Parathyroid adenoma (tissue), 2 donors: Measurements from ENCODE around the gene VPS13D.

Source experiments
- H2AFZ ChIP-seq: fragments of 300-600 bp; sonication (generic); one replicate; pipeline ENCODE4 v1.7.0; 2017; ENCODE audit warnings: antibody characterized with exemption, mild to moderate bottlenecking
- H3K27ac ChIP-seq: fragments of 300-600 bp; sonication (generic); one replicate; pipeline ENCODE4 v1.7.0; 2017
- H3K27me3 ChIP-seq: fragments of 300-600 bp; sonication (generic); one replicate; pipeline ENCODE4 v1.7.0; 2017; ENCODE audit warnings: low read length; ENCODE audit not compliant: control insufficient read depth, insufficient read depth
- H3K36me3 ChIP-seq: fragments of 300-600 bp; sonication (generic); one replicate; pipeline ENCODE4 v1.7.0; 2017; ENCODE audit warnings: low read length; ENCODE audit not compliant: control insufficient read depth, insufficient read depth
- H3K4me1 ChIP-seq: fragments of 300-600 bp; sonication (generic); one replicate; pipeline ENCODE4 v1.7.0; 2017; ENCODE audit warnings: control low read depth
- H3K4me2 ChIP-seq: fragments of 300-600 bp; sonication (generic); one replicate; pipeline ENCODE4 v1.7.0; 2017; ENCODE audit warnings: low read length
- H3K4me3 ChIP-seq: fragments of 300-600 bp; sonication (generic); one replicate; pipeline ENCODE4 v1.7.0; 2017; ENCODE audit warnings: low read depth, low read length
- H3K79me2 ChIP-seq: fragments of 300-600 bp; sonication (generic); one replicate; pipeline ENCODE4 v1.7.0; 2017; ENCODE audit warnings: control low read depth
- H3K9ac ChIP-seq: fragments of 300-600 bp; sonication (generic); one replicate; pipeline ENCODE4 v1.7.0; 2017; ENCODE audit warnings: mild to moderate bottlenecking
- H3K9me3 ChIP-seq: fragments of 300-600 bp; sonication (generic); one replicate; pipeline ENCODE4 v1.7.0; 2017; ENCODE audit warnings: low read length; ENCODE audit not compliant: control insufficient read depth
- TF ChIP-seq, protein P1 (sequence below): fragments of 300-600 bp; sonication (generic); IDR thresholded peaks from one replicate; pipeline ENCODE4 v1.7.0; 2017; ENCODE audit warnings: antibody characterized with exemption, mild to moderate bottlenecking
- donor health status: primary hyperparathyroidism.

The VPS13D gene

GRCh38 chr1:12539320-12539704 is 309.5 kb downstream of the VPS13D start:
- Histone ChIP-seq H3K27me3 (no peaks in the 10 kb centered on the region), H3K36me3 (no peaks in the 10 kb centered on the region), H3K4me3 (no peak overlapping the region), H3K9me3 (no peaks in the 10 kb centered on the region), H3K79me2 (no peaks in the 10 kb centered on the region), H3K4me1 (no peaks in the 10 kb centered on the region), H3K9ac (no peak overlapping the region), H3K27ac (no peak overlapping the region), H3K4me2 (no peak overlapping the region), H2AFZ (no peak overlapping the region)
- TF ChIP-seq, protein P1, sequence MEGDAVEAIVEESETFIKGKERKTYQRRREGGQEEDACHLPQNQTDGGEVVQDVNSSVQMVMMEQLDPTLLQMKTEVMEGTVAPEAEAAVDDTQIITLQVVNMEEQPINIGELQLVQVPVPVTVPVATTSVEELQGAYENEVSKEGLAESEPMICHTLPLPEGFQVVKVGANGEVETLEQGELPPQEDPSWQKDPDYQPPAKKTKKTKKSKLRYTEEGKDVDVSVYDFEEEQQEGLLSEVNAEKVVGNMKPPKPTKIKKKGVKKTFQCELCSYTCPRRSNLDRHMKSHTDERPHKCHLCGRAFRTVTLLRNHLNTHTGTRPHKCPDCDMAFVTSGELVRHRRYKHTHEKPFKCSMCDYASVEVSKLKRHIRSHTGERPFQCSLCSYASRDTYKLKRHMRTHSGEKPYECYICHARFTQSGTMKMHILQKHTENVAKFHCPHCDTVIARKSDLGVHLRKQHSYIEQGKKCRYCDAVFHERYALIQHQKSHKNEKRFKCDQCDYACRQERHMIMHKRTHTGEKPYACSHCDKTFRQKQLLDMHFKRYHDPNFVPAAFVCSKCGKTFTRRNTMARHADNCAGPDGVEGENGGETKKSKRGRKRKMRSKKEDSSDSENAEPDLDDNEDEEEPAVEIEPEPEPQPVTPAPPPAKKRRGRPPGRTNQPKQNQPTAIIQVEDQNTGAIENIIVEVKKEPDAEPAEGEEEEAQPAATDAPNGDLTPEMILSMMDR: no peak

GRCh38 chr1:12539705-12540579 is 310.1 kb downstream of the VPS13D start:
- Histone ChIP-seq H2AFZ (no peak overlapping the region), H3K4me1 (no peaks in the 10 kb centered on the region), H3K4me2 (no peak overlapping the region), H3K79me2 (no peaks in the 10 kb centered on the region), H3K27ac (no peak overlapping the region), H3K9me3 (no peaks in the 10 kb centered on the region), H3K4me3 (no peak overlapping the region), H3K36me3 (no peaks in the 10 kb centered on the region), H3K9ac (no peak overlapping the region), H3K27me3 (no peaks in the 10 kb centered on the region)
- TF ChIP-seq, protein P1: no peak

DNA sequence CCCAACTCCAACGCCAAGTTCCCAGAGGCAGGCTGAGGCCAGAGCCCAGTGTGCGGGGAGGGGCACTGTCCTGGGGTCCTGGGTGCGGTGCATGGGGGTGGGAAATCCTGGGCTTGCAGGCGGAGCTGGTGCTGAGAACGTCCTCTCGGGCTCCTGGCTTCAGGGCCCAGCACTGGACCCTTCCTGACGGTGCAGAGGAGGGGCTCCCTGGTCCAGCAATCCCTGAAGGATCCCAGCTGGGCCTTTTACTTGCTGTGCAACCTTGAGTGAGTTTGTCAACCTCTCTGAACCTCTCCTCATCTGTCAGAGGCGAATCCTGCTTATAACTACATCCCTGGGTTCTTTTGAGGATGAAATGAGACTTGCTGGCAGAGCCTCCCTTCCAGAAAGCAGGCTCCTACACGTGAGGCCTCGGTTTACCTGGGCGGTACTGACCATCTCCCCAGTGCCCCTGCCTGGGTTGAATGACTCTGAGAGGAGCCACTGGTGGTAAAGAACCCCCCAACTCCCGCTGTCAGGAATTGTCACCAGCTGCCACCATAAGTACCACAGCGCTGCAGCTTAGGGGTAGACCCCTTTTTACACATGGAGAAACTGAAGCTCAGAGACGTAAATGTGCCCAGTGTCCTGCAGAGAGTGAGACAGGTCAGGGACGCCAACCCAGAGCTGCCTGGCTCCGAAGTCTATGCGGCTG is 310.9 kb downstream of the VPS13D start:
- Histone ChIP-seq H3K4me2 (no peak overlapping the region), H3K4me1 (no peaks in the 10 kb centered on the region), H3K36me3 (no peaks in the 10 kb centered on the region), H3K4me3 (no peak overlapping the region), H2AFZ (no peak overlapping the region), H3K9ac (no peak overlapping the region), H3K27ac (no peak overlapping the region), H3K27me3 (no peaks in the 10 kb centered on the region), H3K9me3 (no peaks in the 10 kb centered on the region), H3K79me2 (no peaks in the 10 kb centered on the region)
- TF ChIP-seq, protein P1: no peak

DNA sequence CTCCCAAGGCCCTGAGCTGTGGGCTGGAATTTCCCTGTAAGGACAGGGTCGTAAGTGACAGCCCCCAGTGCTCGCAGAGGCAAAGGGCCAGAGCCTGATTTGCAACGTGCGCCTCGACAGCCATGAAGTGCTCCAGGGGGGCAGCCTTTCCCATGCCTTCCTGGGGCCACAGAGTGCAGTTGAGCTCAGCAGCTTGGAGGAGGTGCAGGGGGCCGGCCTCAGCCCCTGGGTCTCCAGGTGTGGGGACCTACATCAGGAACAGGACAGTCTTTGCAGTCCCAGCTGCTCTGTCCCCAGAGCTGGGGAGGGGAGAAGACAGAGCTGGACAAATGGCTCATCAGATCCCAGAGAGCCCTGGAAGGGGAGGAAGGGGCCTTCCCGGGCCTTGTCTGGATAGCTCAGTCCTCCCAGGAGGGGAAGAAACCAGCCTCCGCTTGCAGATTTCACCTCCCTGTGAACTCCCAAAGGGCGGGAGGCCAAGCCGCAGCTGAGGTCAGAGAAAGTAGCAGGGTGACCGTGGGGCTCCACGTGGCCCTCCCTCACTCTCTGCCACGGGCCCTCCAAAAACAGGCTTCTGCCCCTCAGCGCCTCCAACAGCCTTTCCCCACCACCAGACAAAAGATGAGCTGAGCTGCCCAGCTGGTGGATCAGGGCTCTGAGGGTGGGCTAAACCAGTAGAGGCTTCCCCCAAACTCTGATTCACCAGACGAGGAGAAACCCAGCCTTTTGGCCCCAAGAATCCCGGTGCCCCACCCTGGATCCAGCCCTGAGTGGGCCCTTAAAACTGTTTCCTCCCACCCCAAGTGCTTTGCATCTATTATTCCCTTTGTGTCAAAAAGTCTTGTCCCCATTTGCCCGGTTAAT is 311.7 kb downstream of the VPS13D start:
- H3K27me3 ChIP-seq: no peaks in the 10 kb centered on the region
- no peak overlapping the region for H3K9ac ChIP-seq
- no peak overlapping the region for H3K27ac ChIP-seq

More for the DNA sequence above, 311.7 kb downstream of the VPS13D start:
- TF ChIP-seq, protein P1: no peak
- H3K4me2 ChIP-seq: no peak overlapping the region
- H2AFZ ChIP-seq: no peak overlapping the region
- no peak overlapping the region for H3K4me3 ChIP-seq
- H3K79me2 ChIP-seq: no peaks in the 10 kb centered on the region
- no peaks in the 10 kb centered on the region for H3K4me1 ChIP-seq
- no peaks in the 10 kb centered on the region for H3K9me3 ChIP-seq
- H3K36me3 ChIP-seq: no peaks in the 10 kb centered on the region
